ENCODE data around the gene RIOK3. TPM values are rescaled to one million over a fixed set of nuclear protein-coding genes. Genes with fewer than 3 reads are reported as not detected.

RIOK3 gene
- polyA plus RNA-seq, 1 donor from 2014 or later = 109 TPM

DNA sequence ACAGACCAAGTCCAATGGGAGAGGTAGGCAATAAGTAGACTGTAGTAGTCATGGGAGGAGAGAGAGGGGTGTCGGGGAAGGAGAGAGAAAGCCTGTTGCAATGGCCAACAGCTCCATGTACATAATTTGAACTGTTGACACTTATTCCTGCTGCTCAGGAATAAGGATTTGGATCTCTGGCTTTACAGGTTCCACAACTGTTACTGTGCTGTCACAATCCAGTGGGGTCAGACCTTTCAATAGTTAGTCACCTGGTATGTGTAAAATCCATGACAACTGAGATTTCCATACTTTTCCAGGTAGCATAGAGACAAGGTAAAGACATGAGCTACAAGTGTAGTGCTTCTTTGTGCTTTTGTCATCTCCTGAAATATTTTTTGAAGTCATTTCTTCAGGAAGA is 47.5 kb upstream of the RIOK3 start:
- no peak overlapping the region for H3K4me2 ChIP-seq (ENCODE audit: low read length)
- H3K9ac ChIP-seq (ENCODE audit: low read length) = no peak overlapping the region
- H3K27ac ChIP-seq (ENCODE audit: low read length) = no peak overlapping the region
- H3K4me3 ChIP-seq (ENCODE audit: low read length) = no peak overlapping the region
- TF ChIP-seq EZH2 (IDR thresholded peaks at IDR 0.05; ENCODE audit: borderline replicate concordance, insufficient read depth, low read length, poor library complexity, severe bottlenecking) = no peak
- no peak for TF ChIP-seq MXI1 (conservative IDR thresholded peaks at IDR 0.05; ENCODE audit: poor library complexity, severe bottlenecking)
- TF ChIP-seq, protein P1, sequence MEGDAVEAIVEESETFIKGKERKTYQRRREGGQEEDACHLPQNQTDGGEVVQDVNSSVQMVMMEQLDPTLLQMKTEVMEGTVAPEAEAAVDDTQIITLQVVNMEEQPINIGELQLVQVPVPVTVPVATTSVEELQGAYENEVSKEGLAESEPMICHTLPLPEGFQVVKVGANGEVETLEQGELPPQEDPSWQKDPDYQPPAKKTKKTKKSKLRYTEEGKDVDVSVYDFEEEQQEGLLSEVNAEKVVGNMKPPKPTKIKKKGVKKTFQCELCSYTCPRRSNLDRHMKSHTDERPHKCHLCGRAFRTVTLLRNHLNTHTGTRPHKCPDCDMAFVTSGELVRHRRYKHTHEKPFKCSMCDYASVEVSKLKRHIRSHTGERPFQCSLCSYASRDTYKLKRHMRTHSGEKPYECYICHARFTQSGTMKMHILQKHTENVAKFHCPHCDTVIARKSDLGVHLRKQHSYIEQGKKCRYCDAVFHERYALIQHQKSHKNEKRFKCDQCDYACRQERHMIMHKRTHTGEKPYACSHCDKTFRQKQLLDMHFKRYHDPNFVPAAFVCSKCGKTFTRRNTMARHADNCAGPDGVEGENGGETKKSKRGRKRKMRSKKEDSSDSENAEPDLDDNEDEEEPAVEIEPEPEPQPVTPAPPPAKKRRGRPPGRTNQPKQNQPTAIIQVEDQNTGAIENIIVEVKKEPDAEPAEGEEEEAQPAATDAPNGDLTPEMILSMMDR (IDR thresholded peaks at IDR 0.05; ENCODE audit: poor library complexity, severe bottlenecking) = no peak
- no peak for TF ChIP-seq RAD21 (conservative IDR thresholded peaks at IDR 0.05)
- no peak for TF ChIP-seq POLR2AphosphoS5 (IDR thresholded peaks at IDR 0.05)
- TF ChIP-seq, protein P2, sequence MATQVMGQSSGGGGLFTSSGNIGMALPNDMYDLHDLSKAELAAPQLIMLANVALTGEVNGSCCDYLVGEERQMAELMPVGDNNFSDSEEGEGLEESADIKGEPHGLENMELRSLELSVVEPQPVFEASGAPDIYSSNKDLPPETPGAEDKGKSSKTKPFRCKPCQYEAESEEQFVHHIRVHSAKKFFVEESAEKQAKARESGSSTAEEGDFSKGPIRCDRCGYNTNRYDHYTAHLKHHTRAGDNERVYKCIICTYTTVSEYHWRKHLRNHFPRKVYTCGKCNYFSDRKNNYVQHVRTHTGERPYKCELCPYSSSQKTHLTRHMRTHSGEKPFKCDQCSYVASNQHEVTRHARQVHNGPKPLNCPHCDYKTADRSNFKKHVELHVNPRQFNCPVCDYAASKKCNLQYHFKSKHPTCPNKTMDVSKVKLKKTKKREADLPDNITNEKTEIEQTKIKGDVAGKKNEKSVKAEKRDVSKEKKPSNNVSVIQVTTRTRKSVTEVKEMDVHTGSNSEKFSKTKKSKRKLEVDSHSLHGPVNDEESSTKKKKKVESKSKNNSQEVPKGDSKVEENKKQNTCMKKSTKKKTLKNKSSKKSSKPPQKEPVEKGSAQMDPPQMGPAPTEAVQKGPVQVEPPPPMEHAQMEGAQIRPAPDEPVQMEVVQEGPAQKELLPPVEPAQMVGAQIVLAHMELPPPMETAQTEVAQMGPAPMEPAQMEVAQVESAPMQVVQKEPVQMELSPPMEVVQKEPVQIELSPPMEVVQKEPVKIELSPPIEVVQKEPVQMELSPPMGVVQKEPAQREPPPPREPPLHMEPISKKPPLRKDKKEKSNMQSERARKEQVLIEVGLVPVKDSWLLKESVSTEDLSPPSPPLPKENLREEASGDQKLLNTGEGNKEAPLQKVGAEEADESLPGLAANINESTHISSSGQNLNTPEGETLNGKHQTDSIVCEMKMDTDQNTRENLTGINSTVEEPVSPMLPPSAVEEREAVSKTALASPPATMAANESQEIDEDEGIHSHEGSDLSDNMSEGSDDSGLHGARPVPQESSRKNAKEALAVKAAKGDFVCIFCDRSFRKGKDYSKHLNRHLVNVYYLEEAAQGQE (IDR thresholded peaks at IDR 0.05; ENCODE audit: borderline replicate concordance) = no peak
- no peak for TF ChIP-seq TAF1 (IDR thresholded peaks at IDR 0.05; ENCODE audit: low read depth)
- TF ChIP-seq EP300 (conservative IDR thresholded peaks at IDR 0.05; ENCODE audit: poor library complexity, severe bottlenecking) = no peak
- no peak overlapping the region for H2AFZ ChIP-seq (ENCODE audit: low read depth, low read length)
- H3K9me2 ChIP-seq (ENCODE audit: insufficient read depth, low read length) = no peaks in the 10 kb centered on the region
- no peaks in the 10 kb centered on the region for H3K9me3 ChIP-seq (ENCODE audit: low read length)
- H4K20me1 ChIP-seq (ENCODE audit: insufficient read depth) = no peaks in the 10 kb centered on the region
- H3K27me3 ChIP-seq (ENCODE audit: insufficient read depth, low read depth, low read length) = no peaks in the 10 kb centered on the region
- H3F3A ChIP-seq (ENCODE audit: insufficient read depth, low read length, poor library complexity, severe bottlenecking) = no peaks in the 10 kb centered on the region
- H3K79me2 ChIP-seq (replicated peaks; ENCODE audit: insufficient read depth, low read length) = no peaks in the 10 kb centered on the region
- H3K36me3 ChIP-seq (ENCODE audit: insufficient read depth, low read length) = no peaks in the 10 kb centered on the region

DNA sequence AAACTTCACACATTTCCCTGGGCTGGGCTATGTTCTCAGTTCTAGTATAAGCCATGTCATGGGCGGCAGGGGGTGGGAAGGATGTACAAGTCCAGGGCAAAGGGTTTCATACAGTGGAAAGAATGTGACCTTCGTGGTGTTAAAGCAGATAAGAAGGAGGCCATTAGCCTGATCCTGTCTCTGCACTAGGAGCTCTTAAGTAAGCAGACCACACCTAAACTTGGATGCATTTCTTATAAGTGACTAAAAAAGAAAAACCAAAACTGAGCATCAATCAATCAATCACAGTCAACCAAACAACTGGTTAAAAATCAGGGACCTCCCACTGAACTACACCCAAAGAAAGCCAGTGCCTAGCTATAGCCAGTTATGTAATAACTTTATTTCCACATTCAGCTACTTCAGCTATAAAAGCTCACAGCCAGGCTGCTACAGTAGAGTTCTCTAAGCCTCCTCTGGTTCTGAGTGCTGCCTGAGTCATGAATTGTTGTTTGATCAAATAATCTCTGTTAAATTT is 46.8 kb upstream of the RIOK3 start:
- TF ChIP-seq POLR2AphosphoS5 (IDR thresholded peaks at IDR 0.05) (no peak), TAF1 (IDR thresholded peaks at IDR 0.05; ENCODE audit: low read depth) (no peak), SMC3 (conservative IDR thresholded peaks at IDR 0.05; ENCODE audit: poor library complexity) (no peak), RAD21 (conservative IDR thresholded peaks at IDR 0.05) (no peak), EZH2 (IDR thresholded peaks at IDR 0.05; ENCODE audit: borderline replicate concordance, insufficient read depth, low read length, poor library complexity, severe bottlenecking) (no peak), MXI1 (conservative IDR thresholded peaks at IDR 0.05; ENCODE audit: poor library complexity, severe bottlenecking) (no peak)
- no peaks in the 10 kb centered on the region for H3K79me2 ChIP-seq (replicated peaks; ENCODE audit: insufficient read depth, low read length)
- H3F3A ChIP-seq (ENCODE audit: insufficient read depth, low read length, poor library complexity, severe bottlenecking) = no peaks in the 10 kb centered on the region
- H2AFZ ChIP-seq (ENCODE audit: low read depth, low read length) = no peak overlapping the region
- no peak overlapping the region for H3K27ac ChIP-seq (ENCODE audit: low read length)
- H3K9me2 ChIP-seq (ENCODE audit: insufficient read depth, low read length) = no peaks in the 10 kb centered on the region
- no peaks in the 10 kb centered on the region for H3K9me3 ChIP-seq (ENCODE audit: low read length)
- no peak overlapping the region for H3K9ac ChIP-seq (ENCODE audit: low read length)
- H4K20me1 ChIP-seq (ENCODE audit: insufficient read depth) = no peaks in the 10 kb centered on the region
- H3K4me3 ChIP-seq (ENCODE audit: low read length) = no peak overlapping the region
- no peaks in the 10 kb centered on the region for H3K27me3 ChIP-seq (ENCODE audit: insufficient read depth, low read depth, low read length)
- no peak overlapping the region for H3K4me2 ChIP-seq (ENCODE audit: low read length)
- H3K36me3 ChIP-seq (ENCODE audit: insufficient read depth, low read length) = no peaks in the 10 kb centered on the region
